OCI-LY7 (cell line): ENCODE data around the gene RAP1GDS1.

Source experiments
- EZH2phosphoT487 ChIP-seq: fragments of 200-600 bp; sonication (generic); IDR thresholded peaks from 2 replicates; pipeline ENCODE4 v1.6.1; 2018; ENCODE audit warnings: low read depth, borderline replicate concordance, mild to moderate bottlenecking, mixed run types, antibody characterized with exemption, low read length, moderate library complexity, mixed read lengths
- TF ChIP-seq, protein P1 (sequence below): fragments of 200-600 bp; sonication (generic); conservative IDR thresholded peaks from 2 replicates; pipeline ENCODE4 v1.5.1; 2014; ENCODE audit warnings: mild to moderate bottlenecking, antibody characterized with exemption, low read length, moderate library complexity, mixed read lengths

GRCh38 chr4:98462487-98462886 is 201.3 kb downstream of the RAP1GDS1 start:
- TF ChIP-seq, protein P1, sequence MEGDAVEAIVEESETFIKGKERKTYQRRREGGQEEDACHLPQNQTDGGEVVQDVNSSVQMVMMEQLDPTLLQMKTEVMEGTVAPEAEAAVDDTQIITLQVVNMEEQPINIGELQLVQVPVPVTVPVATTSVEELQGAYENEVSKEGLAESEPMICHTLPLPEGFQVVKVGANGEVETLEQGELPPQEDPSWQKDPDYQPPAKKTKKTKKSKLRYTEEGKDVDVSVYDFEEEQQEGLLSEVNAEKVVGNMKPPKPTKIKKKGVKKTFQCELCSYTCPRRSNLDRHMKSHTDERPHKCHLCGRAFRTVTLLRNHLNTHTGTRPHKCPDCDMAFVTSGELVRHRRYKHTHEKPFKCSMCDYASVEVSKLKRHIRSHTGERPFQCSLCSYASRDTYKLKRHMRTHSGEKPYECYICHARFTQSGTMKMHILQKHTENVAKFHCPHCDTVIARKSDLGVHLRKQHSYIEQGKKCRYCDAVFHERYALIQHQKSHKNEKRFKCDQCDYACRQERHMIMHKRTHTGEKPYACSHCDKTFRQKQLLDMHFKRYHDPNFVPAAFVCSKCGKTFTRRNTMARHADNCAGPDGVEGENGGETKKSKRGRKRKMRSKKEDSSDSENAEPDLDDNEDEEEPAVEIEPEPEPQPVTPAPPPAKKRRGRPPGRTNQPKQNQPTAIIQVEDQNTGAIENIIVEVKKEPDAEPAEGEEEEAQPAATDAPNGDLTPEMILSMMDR = no peak
- TF ChIP-seq EZH2phosphoT487 = no peak
